HG02623 (cell line): ENCODE data around the gene SLC19A1.

Experiments used
- ATAC-seq: cut with Tn5 transposase; IDR thresholded peaks from one replicate; pipeline ENCODE4 v1.9.1; 2021; ENCODE audit warnings: moderate library complexity; ENCODE audit not compliant: unreplicated experiment

Gene SLC19A1

GRCh38 chr21:45546636-45547544 is 4.7 kb upstream of the SLC19A1 start:
- no peak for ATAC-seq

GRCh38 chr21:45545691-45546531 is 3.7 kb upstream of the SLC19A1 start:
- no peak for ATAC-seq

GRCh38 chr21:45545236-45545570 is 3.0 kb upstream of the SLC19A1 start:
- ATAC-seq: no peak

- no peak for ATAC-seq
Observed at GRCh38 chr21:45544449-45545235, 2.4 kb upstream of the SLC19A1 start.

DNA sequence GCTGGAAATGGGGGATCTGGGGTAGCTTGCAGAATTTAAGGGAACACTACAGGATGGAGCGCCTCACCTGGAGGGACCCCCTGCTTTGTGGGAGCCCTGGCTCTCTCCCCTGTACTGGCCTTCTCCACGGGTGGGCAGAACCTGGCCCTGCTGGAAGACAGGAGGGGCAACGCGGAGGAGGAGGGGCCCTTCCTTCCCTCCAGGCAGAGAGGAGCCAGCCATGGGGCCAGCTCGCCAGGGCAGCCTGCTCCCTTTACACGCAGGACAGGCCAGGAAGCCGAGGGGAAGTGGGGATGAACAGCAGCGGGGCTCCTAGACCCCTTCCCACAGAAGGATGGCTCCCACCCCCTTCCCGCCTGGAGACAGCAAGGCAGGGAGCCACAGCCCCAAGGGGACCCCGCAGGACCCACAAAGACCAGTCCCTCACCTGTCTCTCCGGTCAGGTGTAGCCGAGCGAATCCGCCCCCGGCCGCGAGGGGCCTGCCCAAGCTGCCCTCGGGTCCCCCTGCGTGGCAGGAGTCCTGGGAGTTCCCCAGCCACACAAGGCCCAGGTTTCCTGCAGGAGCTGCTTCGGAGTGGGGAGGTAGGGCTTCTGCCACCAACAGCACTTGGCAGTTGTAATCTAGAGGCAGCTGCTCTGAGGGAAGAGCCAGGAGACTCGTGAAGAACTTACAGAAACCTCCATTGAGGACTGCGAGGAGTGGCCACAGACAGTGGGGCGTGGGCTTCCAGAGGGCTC is 1.6 kb upstream of the SLC19A1 start:
- ATAC-seq: no peak

- ATAC-seq: no peak
Observed at GRCh38 chr21:45543371-45543709, 1.1 kb upstream of the SLC19A1 start.

- ATAC-seq: no peak
Observed at GRCh38 chr21:45542667-45543370, 579 bp upstream of the SLC19A1 start.

- ATAC-seq: peak; percentile 40
Observed at GRCh38 chr21:45541221-45542039, 810 bp downstream of the SLC19A1 start.

- no peak for ATAC-seq
Observed at GRCh38 chr21:45540601-45540970, 1.7 kb downstream of the SLC19A1 start.

GRCh38 chr21:45539796-45540600 is 2.2 kb downstream of the SLC19A1 start:
- no peak for ATAC-seq

DNA sequence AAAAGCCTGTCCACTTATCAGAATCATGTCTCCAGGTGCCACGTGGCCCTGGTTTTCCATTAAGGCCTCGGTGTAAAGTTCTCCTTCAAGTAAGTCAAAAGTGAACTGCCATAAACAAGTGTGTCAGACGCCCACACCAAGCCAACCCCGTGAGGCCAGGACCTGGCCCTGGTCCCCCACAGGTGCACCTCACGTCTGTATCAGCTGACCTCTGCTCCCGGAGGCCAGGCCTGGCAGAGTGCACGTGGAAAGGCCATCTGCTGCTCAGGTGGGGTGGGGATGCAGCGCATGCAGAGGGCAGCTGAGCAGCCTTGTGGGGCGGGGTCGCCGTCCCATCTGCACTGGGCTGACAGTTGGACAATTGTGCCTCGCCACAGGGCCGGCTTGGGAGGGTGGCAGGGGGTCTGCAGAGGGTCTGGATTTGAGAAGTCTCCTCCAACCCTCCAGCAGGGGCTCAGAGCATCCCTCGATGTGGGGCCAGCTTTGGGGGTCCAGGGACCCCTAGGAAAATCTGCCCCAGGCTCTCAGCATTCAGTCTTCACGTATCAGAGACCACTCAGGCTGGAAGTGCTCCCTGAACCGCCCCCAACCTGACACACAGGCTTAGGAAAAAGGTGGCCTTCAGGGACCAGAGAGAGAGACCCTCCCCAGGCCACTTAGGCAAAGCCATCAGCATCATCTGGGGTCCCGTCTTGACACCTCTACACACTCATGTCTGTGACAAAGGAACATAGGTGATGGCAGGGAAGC is 3.0 kb downstream of the SLC19A1 start:
- no peak for ATAC-seq

DNA sequence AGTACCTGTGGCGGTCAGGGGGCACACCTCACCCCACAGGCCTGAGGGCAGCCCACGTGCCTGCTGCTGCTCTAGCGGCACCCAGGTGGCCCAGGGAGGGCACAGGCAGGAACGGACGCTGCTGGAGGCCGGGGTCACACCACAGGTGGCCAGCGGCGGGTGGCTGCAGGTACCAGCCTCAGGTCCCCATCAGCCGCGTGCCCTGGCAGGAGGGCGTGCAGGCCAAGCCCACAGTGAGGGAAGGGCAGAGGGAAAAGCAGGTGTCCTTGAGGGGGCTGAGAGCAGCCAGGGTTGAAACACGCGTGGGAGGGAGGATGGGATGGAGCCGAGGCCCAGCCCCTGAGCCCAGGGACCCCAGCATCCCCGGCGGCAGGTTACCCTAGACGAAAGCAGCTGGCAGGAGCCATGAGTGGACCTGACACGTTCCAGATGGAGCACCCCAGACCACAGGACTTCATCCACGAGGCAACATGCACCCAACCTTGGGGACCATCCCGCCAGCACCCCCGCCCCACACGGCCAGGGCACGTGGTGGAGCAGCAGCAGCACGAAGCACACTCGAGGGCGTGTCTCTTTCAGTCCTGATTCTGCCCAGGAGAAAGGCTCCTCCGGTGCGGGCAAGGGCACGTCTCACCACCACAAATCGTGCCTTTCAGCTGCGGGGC is 3.7 kb downstream of the SLC19A1 start:
- ATAC-seq: no peak

DNA sequence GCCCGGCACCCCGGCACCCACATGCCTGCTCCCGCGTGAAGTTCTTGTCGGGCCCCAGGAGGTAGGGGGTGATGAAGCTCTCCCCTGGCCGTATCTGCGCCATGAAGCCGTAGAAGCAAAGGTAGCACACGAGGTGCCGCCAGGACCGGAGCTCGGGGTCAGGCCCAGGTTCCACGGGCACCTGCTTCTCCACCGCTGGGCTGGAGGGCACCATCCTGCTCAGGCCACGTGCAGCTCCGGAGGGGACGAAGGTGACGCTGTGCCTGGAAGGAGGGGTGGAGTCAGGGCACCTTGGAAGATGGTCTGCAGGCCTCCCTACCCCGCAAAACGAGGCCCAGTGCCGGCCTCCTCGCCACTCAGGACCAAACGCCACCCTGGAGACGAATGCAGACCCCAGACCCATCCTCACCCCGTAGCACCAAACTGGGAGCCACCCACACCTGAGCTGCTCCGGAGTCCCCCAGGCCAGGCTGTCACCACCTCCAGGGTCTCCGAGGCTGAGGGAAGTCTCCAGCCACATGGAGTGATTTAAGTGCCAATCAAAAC is 4.4 kb downstream of the SLC19A1 start:
- no peak for ATAC-seq

DNA sequence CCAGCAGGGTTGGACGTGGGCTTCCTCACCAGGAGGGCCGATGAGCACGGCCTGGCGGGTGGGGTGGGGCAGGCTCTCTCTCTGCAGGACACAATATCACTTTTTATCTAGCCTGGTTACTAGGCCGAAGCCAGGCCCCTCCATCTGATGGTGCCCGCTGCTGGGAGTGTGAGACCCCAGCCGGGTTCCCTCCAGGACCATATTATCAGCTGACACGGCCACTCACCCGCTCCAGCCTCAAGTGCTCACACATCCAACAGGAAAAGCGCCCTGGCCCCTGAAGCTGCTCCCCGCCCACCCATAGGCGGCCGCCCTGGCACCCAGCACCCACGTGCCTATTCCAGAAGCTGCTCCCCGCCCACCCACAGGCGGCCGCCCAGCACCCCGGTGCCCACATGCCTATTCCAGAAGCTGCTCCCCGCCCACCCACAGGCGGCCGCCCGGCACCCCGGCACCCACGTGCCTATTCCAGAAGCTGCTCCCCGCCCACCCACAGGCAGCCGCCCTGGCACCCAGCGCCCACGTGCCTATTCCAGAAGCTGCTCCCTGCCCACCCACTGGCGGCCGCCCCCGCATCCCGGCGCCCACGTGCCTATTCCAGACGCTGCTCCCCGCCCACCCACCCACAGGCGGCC is 5.0 kb downstream of the SLC19A1 start:
- no peak for ATAC-seq

DNA sequence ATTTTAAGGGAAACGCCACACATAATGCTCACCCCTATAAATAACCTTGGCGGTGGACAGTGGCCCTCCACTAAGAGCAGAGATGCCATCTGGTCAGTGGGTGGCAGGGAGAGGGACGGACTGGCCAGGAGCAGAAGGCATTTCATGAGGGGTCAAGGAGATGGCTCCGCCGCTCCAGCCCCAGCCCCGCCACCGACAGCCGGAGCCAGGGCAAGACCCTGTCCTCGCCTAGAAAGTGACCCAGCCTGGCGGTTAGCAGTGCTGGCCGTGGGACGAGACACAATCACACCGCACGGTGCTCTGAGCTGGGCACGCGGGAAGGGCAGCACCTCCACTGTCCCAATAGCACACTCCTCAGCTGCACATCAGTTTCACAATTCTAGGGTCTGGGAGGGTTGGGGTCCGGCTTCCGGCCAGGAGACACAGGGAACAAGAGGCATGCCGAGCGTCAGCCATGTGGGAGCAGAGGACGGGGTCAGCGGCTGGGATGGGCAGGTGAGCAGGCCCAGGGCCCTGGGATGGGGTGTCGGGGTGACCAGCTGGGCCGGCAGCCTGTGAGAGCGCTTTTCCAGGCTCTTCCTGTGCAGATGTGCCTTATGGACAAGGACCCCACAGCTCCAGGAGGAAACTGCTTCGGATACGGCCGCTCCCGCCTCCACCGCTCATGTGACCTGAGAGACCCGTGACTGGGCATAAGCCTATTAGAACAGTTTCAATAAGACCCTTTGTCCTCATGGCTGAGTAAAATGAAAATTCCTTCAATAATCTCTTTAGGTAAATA is 5.7 kb downstream of the SLC19A1 start:
- ATAC-seq: no peak
